ENCODE measurements around the gene PLCD3. TPM values are rescaled to one million over a fixed set of nuclear protein-coding genes. Genes with fewer than 3 reads are reported as not detected.

PLCD3 gene
- 0.53 TPM for polyA plus RNA-seq (2012; ENCODE audit: low read depth, missing spikeins)

- no peak for FAIRE-seq
- TF ChIP-seq POU2F2 (IDR thresholded peaks at IDR 0.05; ENCODE audit: low read depth, low read length) (no peak), TAF1 (IDR thresholded peaks at IDR 0.05; ENCODE audit: low read depth, low read length) (no peak), POLR2AphosphoS5 (IDR thresholded peaks at IDR 0.05; ENCODE audit: low read depth, low read length) (no peak), SPI1 (IDR thresholded peaks at IDR 0.05; ENCODE audit: low read depth, low read length) (no peak), POLR2A (IDR thresholded peaks at IDR 0.05; ENCODE audit: low read depth, low read length) (no peak), PAX5 (IDR thresholded peaks at IDR 0.05; ENCODE audit: insufficient read depth, low read length, severe bottlenecking) (no peak)
- DNase-seq (ENCODE audit: insufficient read length, low spot score) = no peak
These were observed at the start of gene PLCD3 for GRCh38 chr17:45132320-45132571. Gene PLCD3, minus strand, starts transcription at chr17:45132515. Its CDS starts 105 bp downstream, at chr17:45132410.

- no peak for DNase-seq (ENCODE audit: insufficient read length, low spot score)
- TF ChIP-seq PAX5 (IDR thresholded peaks at IDR 0.05; ENCODE audit: insufficient read depth, low read length, severe bottlenecking) (no peak), SPI1 (IDR thresholded peaks at IDR 0.05; ENCODE audit: low read depth, low read length) (no peak), TAF1 (IDR thresholded peaks at IDR 0.05; ENCODE audit: low read depth, low read length) (no peak), POLR2A (IDR thresholded peaks at IDR 0.05; ENCODE audit: low read depth, low read length) (no peak)
- no peak for FAIRE-seq
These were observed 45.2 kb upstream of the PLCD3 start for GRCh38 chr17:45177563-45177962.

- TF ChIP-seq POLR2A (IDR thresholded peaks at IDR 0.05; ENCODE audit: low read depth, low read length) (no peak), TAF1 (IDR thresholded peaks at IDR 0.05; ENCODE audit: low read depth, low read length) (no peak), POLR2AphosphoS5 (IDR thresholded peaks at IDR 0.05; ENCODE audit: low read depth, low read length) (no peak), SPI1 (IDR thresholded peaks at IDR 0.05; ENCODE audit: low read depth, low read length) (no peak), POU2F2 (IDR thresholded peaks at IDR 0.05; ENCODE audit: low read depth, low read length) (no peak), PAX5 (IDR thresholded peaks at IDR 0.05; ENCODE audit: insufficient read depth, low read length, severe bottlenecking) (no peak)
These were observed 43.4 kb upstream of the PLCD3 start for GRCh38 chr17:45175759-45176115.

DNA sequence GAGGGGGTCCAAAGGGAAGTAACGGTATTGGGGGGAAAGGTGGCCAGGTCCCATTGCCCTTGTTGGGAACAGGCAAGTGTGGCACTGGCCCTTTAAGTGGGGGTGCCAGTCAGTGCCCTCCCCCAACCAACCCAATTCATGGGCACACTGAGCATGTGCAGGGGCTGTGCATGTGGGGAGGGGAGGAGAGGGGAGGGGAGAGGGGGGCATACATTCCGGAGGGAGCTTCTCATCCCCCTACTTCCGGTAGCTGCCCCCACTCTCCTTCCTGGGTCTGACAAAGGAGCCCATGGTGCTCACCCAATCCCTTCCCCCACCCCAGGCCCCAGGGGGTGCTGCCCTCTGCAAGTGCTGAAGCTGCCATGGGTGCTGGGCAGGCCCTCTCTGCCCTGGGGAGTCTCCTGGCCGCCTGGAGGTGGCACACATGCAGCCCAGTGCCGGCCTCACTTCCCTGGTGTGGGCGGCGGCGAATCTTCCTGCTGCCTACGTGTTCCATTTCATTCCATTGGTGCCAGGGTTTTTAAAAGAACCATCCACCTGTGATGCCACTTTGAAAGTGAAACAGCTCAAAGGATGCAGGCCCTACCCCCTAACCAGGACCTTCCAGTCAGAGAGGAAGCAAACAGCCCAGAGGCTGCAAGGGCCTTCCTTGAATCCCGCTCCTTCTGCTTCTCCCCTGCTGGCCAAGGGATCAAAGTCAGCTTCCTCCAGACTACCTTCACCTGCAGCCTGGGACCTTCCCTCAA, 40.4 kb upstream of the PLCD3 start:
- DNase-seq (ENCODE audit: insufficient read length, low spot score) (no peak), FAIRE-seq (peak; percentile 94)
- TF ChIP-seq PAX5 (IDR thresholded peaks at IDR 0.05; ENCODE audit: insufficient read depth, low read length, severe bottlenecking) = no peak
- peak; percentile 50; the same call in 1 of the 2 replicates for TF ChIP-seq TAF1 (IDR thresholded peaks at IDR 0.05; ENCODE audit: low read depth, low read length)
- TF ChIP-seq POLR2A (IDR thresholded peaks at IDR 0.05; ENCODE audit: low read depth, low read length) = no peak

More at GRCh38 chr17:45175759-45176115, 43.4 kb upstream of the PLCD3 start:
- FAIRE-seq (no peak), DNase-seq (ENCODE audit: insufficient read length, low spot score) (no peak)

DNA sequence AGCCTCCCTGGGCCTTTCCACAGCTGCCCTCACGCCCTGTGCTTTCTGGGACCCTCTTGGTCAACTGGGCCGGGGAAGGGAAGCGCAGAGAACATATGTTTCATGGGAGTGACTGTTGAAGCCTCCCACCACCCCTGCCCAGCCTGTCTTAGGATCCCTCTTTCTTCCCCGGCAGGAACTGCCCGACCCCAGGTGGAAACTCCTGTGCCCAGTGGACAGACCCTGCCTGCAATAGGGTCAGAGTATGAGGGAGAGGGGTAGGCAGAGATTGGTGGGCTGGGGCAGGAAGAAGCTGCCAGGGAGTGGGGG, 39.9 kb upstream of the PLCD3 start:
- DNase-seq (ENCODE audit: insufficient read length, low spot score) = no peak
- no peak for FAIRE-seq
- TF ChIP-seq SPI1 (IDR thresholded peaks at IDR 0.05; ENCODE audit: low read depth, low read length) (no peak), POLR2AphosphoS5 (IDR thresholded peaks at IDR 0.05; ENCODE audit: low read depth, low read length) (no peak), TAF1 (IDR thresholded peaks at IDR 0.05; ENCODE audit: low read depth, low read length) (no peak), POLR2A (IDR thresholded peaks at IDR 0.05; ENCODE audit: low read depth, low read length) (no peak), PAX5 (IDR thresholded peaks at IDR 0.05; ENCODE audit: insufficient read depth, low read length, severe bottlenecking) (no peak), POU2F2 (IDR thresholded peaks at IDR 0.05; ENCODE audit: low read depth, low read length) (no peak)

- FAIRE-seq = no peak
- no peak for TF ChIP-seq PAX5 (IDR thresholded peaks at IDR 0.05; ENCODE audit: insufficient read depth, low read length, severe bottlenecking)
- DNase-seq (ENCODE audit: insufficient read length, low spot score) = no peak
These were observed 39.3 kb upstream of the PLCD3 start for GRCh38 chr17:45171338-45172231.

- FAIRE-seq (no peak), DNase-seq (ENCODE audit: insufficient read length, low spot score) (no peak)
- TF ChIP-seq TAF1 (IDR thresholded peaks at IDR 0.05; ENCODE audit: low read depth, low read length) (no peak), POLR2A (IDR thresholded peaks at IDR 0.05; ENCODE audit: low read depth, low read length) (no peak), POLR2AphosphoS5 (IDR thresholded peaks at IDR 0.05; ENCODE audit: low read depth, low read length) (no peak), POU2F2 (IDR thresholded peaks at IDR 0.05; ENCODE audit: low read depth, low read length) (no peak), PAX5 (IDR thresholded peaks at IDR 0.05; ENCODE audit: insufficient read depth, low read length, severe bottlenecking) (no peak), SPI1 (IDR thresholded peaks at IDR 0.05; ENCODE audit: low read depth, low read length) (no peak)
These were observed 38.6 kb upstream of the PLCD3 start for GRCh38 chr17:45170931-45171337.

DNA sequence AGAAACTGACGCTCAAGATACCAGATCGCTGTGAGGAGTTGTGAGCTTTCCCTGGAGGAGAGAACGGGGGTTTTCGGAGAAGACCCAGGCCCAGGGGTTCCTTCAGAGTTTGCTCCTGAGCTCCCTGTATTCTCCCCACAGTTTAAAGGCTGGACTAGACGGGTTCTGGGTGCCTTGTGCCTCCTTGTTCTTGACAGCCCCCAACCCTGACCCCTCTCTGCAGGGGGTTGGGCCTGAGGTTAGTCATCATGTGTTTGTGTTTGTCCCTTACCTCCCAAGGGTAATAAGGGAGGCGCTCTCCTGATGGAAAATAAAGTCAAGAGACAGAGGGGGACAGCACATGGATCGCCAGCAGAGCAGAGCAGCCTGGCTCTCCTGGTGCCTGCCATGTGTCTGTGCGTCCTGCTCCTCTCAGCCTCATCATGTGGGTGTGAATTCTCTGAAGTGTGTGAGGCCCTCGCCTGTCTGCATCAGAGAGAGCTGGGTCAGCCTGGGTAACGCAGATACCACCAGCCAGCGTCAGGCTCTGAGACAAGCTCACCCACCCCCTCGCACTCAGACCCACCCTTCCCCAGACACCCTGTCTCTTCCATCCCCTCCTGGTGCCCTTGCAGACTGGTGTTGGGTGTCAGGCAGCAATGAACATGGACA, 38.1 kb upstream of the PLCD3 start:
- DNase-seq (ENCODE audit: insufficient read length, low spot score) (no peak), FAIRE-seq (no peak)
- TF ChIP-seq TAF1 (IDR thresholded peaks at IDR 0.05; ENCODE audit: low read depth, low read length) = no peak
- no peak for TF ChIP-seq POU2F2 (IDR thresholded peaks at IDR 0.05; ENCODE audit: low read depth, low read length)
- TF ChIP-seq POLR2AphosphoS5 (IDR thresholded peaks at IDR 0.05; ENCODE audit: low read depth, low read length) = no peak
- no peak for TF ChIP-seq POLR2A (IDR thresholded peaks at IDR 0.05; ENCODE audit: low read depth, low read length)
- TF ChIP-seq PAX5 (IDR thresholded peaks at IDR 0.05; ENCODE audit: insufficient read depth, low read length, severe bottlenecking) = no peak
- TF ChIP-seq SPI1 (IDR thresholded peaks at IDR 0.05; ENCODE audit: low read depth, low read length) = no peak

- DNase-seq (ENCODE audit: insufficient read length, low spot score) (no peak), FAIRE-seq (no peak)
- no peak for TF ChIP-seq SPI1 (IDR thresholded peaks at IDR 0.05; ENCODE audit: low read depth, low read length)
- TF ChIP-seq POU2F2 (IDR thresholded peaks at IDR 0.05; ENCODE audit: low read depth, low read length) = no peak
- no peak for TF ChIP-seq PAX5 (IDR thresholded peaks at IDR 0.05; ENCODE audit: insufficient read depth, low read length, severe bottlenecking)
- no peak for TF ChIP-seq POLR2A (IDR thresholded peaks at IDR 0.05; ENCODE audit: low read depth, low read length)
- TF ChIP-seq POLR2AphosphoS5 (IDR thresholded peaks at IDR 0.05; ENCODE audit: low read depth, low read length) = no peak
- no peak for TF ChIP-seq TAF1 (IDR thresholded peaks at IDR 0.05; ENCODE audit: low read depth, low read length)
These were observed 36.9 kb upstream of the PLCD3 start for GRCh38 chr17:45168991-45169752.
